ENCODE data around the gene CDCA4.

Gene CDCA4

GRCh38 chr14:104978746-104979691 lies 41.9 kb downstream of the CDCA4 start:
- DNase-seq (ENCODE audit: insufficient read length, low spot score) = no peak
- no peak for FAIRE-seq

- peak; percentile 75 for DNase-seq (ENCODE audit: insufficient read length, low spot score)
- FAIRE-seq = peak; percentile 68
Measured at GRCh38 chr14:104977681-104978653, 42.9 kb downstream of the CDCA4 start, which contains the start of gene AHNAK2. Gene AHNAK2, minus strand, starts transcription at chr14:104978374. Its CDS starts 137 bp downstream, at chr14:104978237.

- no peak for FAIRE-seq
- no peak for DNase-seq (ENCODE audit: insufficient read length, low spot score)
Measured at GRCh38 chr14:104977008-104977680, 43.7 kb downstream of the CDCA4 start.

- peak; percentile 96 for FAIRE-seq
- peak; percentile 86 for DNase-seq (ENCODE audit: insufficient read length, low spot score)
Measured at GRCh38 chr14:104976198-104977007, 44.5 kb downstream of the CDCA4 start.

- DNase-seq (ENCODE audit: insufficient read length, low spot score) (no peak), FAIRE-seq (peak; percentile 42)
Measured at GRCh38 chr14:104975481-104976197, 45.2 kb downstream of the CDCA4 start.

GRCh38 chr14:104974665-104975390 lies 46.1 kb downstream of the CDCA4 start:
- no peak for FAIRE-seq
- no peak for DNase-seq (ENCODE audit: insufficient read length, low spot score)

- FAIRE-seq = no peak
- no peak for DNase-seq (ENCODE audit: insufficient read length, low spot score)
Measured at GRCh38 chr14:104974146-104974541, 46.7 kb downstream of the CDCA4 start.

GRCh38 chr14:104973385-104974145 lies 47.3 kb downstream of the CDCA4 start:
- FAIRE-seq (no peak), DNase-seq (ENCODE audit: insufficient read length, low spot score) (peak; percentile 69)

GRCh38 chr14:104973135-104973384 lies 47.8 kb downstream of the CDCA4 start:
- DNase-seq (ENCODE audit: insufficient read length, low spot score) (peak; percentile 92), FAIRE-seq (peak; percentile 99)

- FAIRE-seq = peak; percentile 80
- no peak for DNase-seq (ENCODE audit: insufficient read length, low spot score)
Measured at GRCh38 chr14:104972301-104973134, 48.4 kb downstream of the CDCA4 start.

- FAIRE-seq = no peak
- no peak for DNase-seq (ENCODE audit: insufficient read length, low spot score)
Measured at GRCh38 chr14:104971447-104972240, 49.2 kb downstream of the CDCA4 start.

- no peak for DNase-seq (ENCODE audit: insufficient read length, low spot score)
- peak; percentile 75 for FAIRE-seq
Measured at GRCh38 chr14:104970231-104971068, 50.4 kb downstream of the CDCA4 start.

GRCh38 chr14:104969741-104970230 lies 51.1 kb downstream of the CDCA4 start:
- DNase-seq (ENCODE audit: insufficient read length, low spot score) = no peak
- no peak for FAIRE-seq

GRCh38 chr14:104968541-104969401 lies 52.1 kb downstream of the CDCA4 start:
- peak; percentile 79 for FAIRE-seq
- DNase-seq (ENCODE audit: insufficient read length, low spot score) = no peak
